ENCODE data around the gene TOMM20L. TPM values are rescaled to one million over a fixed set of nuclear protein-coding genes. Genes with fewer than 3 reads are reported as not detected.

Gene TOMM20L
- total and polyA plus RNA-seq, 3 donors from 2014 or later, result 9.8 to 33.1 (median 22.7) TPM

GRCh38 chr14:58426670-58427280 lies 31.0 kb downstream of the TOMM20L start:
- 0% methylated on average over 35 of the region's 35 CpGs for WGBS, 2 donors
- no peaks in the 10 kb centered on the region for H3K27me3 ChIP-seq
- DNase-seq, result peak; percentile 74
- H3K4me1 ChIP-seq, result peaks cover 14% of the 10 kb centered on the region
- peak overlapping the region; percentile 87 to 97 for H3K27ac ChIP-seq
- no peaks in the 10 kb centered on the region for H3K9me3 ChIP-seq
- no peak for TF ChIP-seq POLR2A (IDR thresholded peaks at IDR 0.05)
- no peak for TF ChIP-seq CTCF (IDR thresholded peaks at IDR 0.05)
- intact Hi-C loops (cut with DNase I; ENCODE audit: low total_unique reads), result no loop called here
- peak overlapping the region; percentile 80 to 93 for H3K4me3 ChIP-seq
- no peaks in the 10 kb centered on the region for H3K36me3 ChIP-seq (ENCODE audit: low read depth, missing control alignments)

- peak; percentile 96 for DNase-seq
- WGBS, 2 donors, result 0% methylated on average over 33 of the region's 33 CpGs
- Histone ChIP-seq H3K27me3 (no peaks in the 10 kb centered on the region), H3K36me3 (ENCODE audit: low read depth, missing control alignments) (no peaks in the 10 kb centered on the region), H3K27ac (peak within 1 kb of the TSS; percentile 87 to 97), H3K4me3 (peak within 1 kb of the TSS; percentile 80 to 93), H3K4me1 (peaks cover 9% of the 10 kb centered on the region), H3K9me3 (no peaks in the 10 kb centered on the region)
- intact Hi-C loops (cut with DNase I; ENCODE audit: low total_unique reads), result no loop called here
- TF ChIP-seq CTCF (IDR thresholded peaks at IDR 0.05) (peak in 2 of 3 experiments; percentile 10 to 17), POLR2A (IDR thresholded peaks at IDR 0.05) (no peak)
Measured at GRCh38 chr14:58427281-58428117, 31.8 kb downstream of the TOMM20L start, which contains the start of the genes KIAA0586 and TIMM9. TSS of gene KIAA0586 (plus strand) at chr14:58427719. CDS start at chr14:58428265, 546 bp downstream. TSS of gene TIMM9 (minus strand) at chr14:58427531. CDS start at chr14:58411945, 15,586 bp downstream.

GRCh38 chr14:58428118-58428683 lies 32.5 kb downstream of the TOMM20L start:
- peak; percentile 22 for DNase-seq
- Histone ChIP-seq H3K9me3 (no peaks in the 10 kb centered on the region), H3K4me1 (peaks cover 9% of the 10 kb centered on the region), H3K27ac (peak overlapping the region; percentile 87 to 97), H3K27me3 (no peaks in the 10 kb centered on the region), H3K36me3 (ENCODE audit: low read depth, missing control alignments) (no peaks in the 10 kb centered on the region), H3K4me3 (peak overlapping the region; percentile 80 to 93)
- TF ChIP-seq CTCF (IDR thresholded peaks at IDR 0.05) (no peak), POLR2A (IDR thresholded peaks at IDR 0.05) (no peak)
- 0% methylated on average over 10 of the region's 10 CpGs for WGBS, 2 donors
- intact Hi-C loops (cut with DNase I; ENCODE audit: low total_unique reads), result no loop called here

- H3K27ac ChIP-seq, result no peak overlapping the region
Measured at GRCh38 chr14:58430156-58430555, 34.4 kb downstream of the TOMM20L start.

More at GRCh38 chr14:58430156-58430555, 34.4 kb downstream of the TOMM20L start:
- TF ChIP-seq POLR2A (IDR thresholded peaks at IDR 0.05) (no peak), CTCF (IDR thresholded peaks at IDR 0.05) (no peak)
- H3K36me3 ChIP-seq (ENCODE audit: low read depth, missing control alignments), result no peaks in the 10 kb centered on the region
- no peaks in the 10 kb centered on the region for H3K27me3 ChIP-seq
- 64 to 72% methylated on average over 1 of the region's 1 CpG for WGBS, 2 donors
- peaks cover 9% of the 10 kb centered on the region for H3K4me1 ChIP-seq
- H3K9me3 ChIP-seq, result no peaks in the 10 kb centered on the region
- intact Hi-C loops (cut with DNase I; ENCODE audit: low total_unique reads), result no loop called here
- H3K4me3 ChIP-seq, result no peak overlapping the region
- DNase-seq, result no peak

Measured in testis (tissue), 3 donors.